Measurements from ENCODE around the gene ZNF559.

The ZNF559 gene

GRCh38 chr19:9353011-9353410, 29.0 kb downstream of the ZNF559 start:
- no peak for DNase-seq (ENCODE audit: low read depth in 2 of 2)

GRCh38 chr19:9354651-9355050, 30.7 kb downstream of the ZNF559 start:
- DNase-seq (ENCODE audit: low read depth in 2 of 2): no peak

- no peak for DNase-seq (ENCODE audit: low read depth in 2 of 2)
Observed at GRCh38 chr19:9362905-9363304, 38.9 kb downstream of the ZNF559 start, which contains the start of gene ZNF177. TSS of gene ZNF177 (plus strand) at chr19:9363013. CDS start at chr19:9378312, 15,299 bp downstream.

GRCh38 chr19:9370738-9371619, 47.0 kb downstream of the ZNF559 start:
- no peak for DNase-seq (ENCODE audit: low read depth in 2 of 2)

- no peak for DNase-seq (ENCODE audit: low read depth in 2 of 2)
Observed at GRCh38 chr19:9381361-9381785, 57.4 kb downstream of the ZNF559 start.

Measured in stimulated activated CD8-positive, alpha-beta memory T cell treated with anti-CD3 and anti-CD28 coated beads, Interleukin-15, amount 100 ng/mL, for 4 hours (primary cell).